ENCODE results near the gene TP63.

- TF ChIP-seq POLR2A (IDR thresholded peaks at IDR 0.05; ENCODE audit: low read depth, low read length): no peak
- no peak for TF ChIP-seq POLR2AphosphoS5 (IDR thresholded peaks at IDR 0.05; ENCODE audit: low read depth, low read length)
- TF ChIP-seq TAF1 (IDR thresholded peaks at IDR 0.05; ENCODE audit: borderline replicate concordance, low read depth, low read length): no peak
These were observed 10.6 kb downstream of the TP63 start for GRCh38 chr3:189641776-189642175.
